OCI-LY1 (cell line): ENCODE measurements around the gene DLX1.
"Not testable (repeated sequence)": the region's sequence is repeated elsewhere in the genome, so short reads cannot be mapped to it uniquely, and the experiment has no call there.

Source experiments
- EZH2 ChIP-seq: fragments of 200-600 bp; sonication (generic), shearing (Covaris generic); IDR thresholded peaks from 2 replicates; pipeline ENCODE4 v1.8.0; 2017; ENCODE audit warnings: borderline replicate concordance, mixed run types, mild to moderate bottlenecking, antibody characterized with exemption, low read length, moderate library complexity, mixed read lengths
- TF ChIP-seq, protein P1 (sequence below): fragments of 200-600 bp; sonication (generic), shearing (Covaris generic); IDR thresholded peaks from 2 replicates; pipeline ENCODE4 v1.5.1; 2017; ENCODE audit warnings: mild to moderate bottlenecking, antibody characterized with exemption, low read length, moderate library complexity, mixed read lengths

DNA sequence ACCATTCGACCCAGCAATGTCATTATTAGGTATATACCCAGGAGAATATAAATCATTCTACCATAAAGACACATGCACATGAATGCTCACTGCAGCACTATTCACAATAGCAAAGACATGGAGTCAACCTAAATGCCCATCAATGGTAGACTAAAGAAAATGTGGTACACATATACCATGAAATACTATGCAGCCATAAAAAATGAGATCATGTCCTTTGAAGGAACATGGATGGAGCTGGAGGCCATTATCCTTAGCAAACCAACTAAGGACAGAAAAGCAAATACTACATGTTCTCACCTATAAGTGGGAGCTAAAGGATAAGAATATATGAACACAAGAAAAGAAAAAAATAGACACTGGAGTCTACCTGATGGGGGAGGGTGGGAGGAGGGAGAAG, 53.4 kb downstream of the DLX1 start:
- TF ChIP-seq, protein P1, sequence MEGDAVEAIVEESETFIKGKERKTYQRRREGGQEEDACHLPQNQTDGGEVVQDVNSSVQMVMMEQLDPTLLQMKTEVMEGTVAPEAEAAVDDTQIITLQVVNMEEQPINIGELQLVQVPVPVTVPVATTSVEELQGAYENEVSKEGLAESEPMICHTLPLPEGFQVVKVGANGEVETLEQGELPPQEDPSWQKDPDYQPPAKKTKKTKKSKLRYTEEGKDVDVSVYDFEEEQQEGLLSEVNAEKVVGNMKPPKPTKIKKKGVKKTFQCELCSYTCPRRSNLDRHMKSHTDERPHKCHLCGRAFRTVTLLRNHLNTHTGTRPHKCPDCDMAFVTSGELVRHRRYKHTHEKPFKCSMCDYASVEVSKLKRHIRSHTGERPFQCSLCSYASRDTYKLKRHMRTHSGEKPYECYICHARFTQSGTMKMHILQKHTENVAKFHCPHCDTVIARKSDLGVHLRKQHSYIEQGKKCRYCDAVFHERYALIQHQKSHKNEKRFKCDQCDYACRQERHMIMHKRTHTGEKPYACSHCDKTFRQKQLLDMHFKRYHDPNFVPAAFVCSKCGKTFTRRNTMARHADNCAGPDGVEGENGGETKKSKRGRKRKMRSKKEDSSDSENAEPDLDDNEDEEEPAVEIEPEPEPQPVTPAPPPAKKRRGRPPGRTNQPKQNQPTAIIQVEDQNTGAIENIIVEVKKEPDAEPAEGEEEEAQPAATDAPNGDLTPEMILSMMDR = not testable (repeated sequence)
- TF ChIP-seq EZH2 = not testable (repeated sequence)
